Measurements from ENCODE around the gene XRCC1.

- TF ChIP-seq CTCF (conservative IDR thresholded peaks at IDR 0.05), result no peak
- no peak for TF ChIP-seq EZH2 (IDR thresholded peaks at IDR 0.05; ENCODE audit: low read depth)
These were observed 46.7 kb upstream of the XRCC1 start for GRCh38 chr19:43622070-43622469.
